ENCODE measurements around the gene MID1IP1. TPM values are rescaled to one million over a fixed set of nuclear protein-coding genes. Genes with fewer than 3 reads are reported as not detected.
A peak's percentile ranks its signal among the peaks of the same experiment; 100 is the strongest.

The MID1IP1 gene
- total and polyA plus RNA-seq, 2 of the 13 experiments (the other 11 are each of a cell fraction or from before 2014, with no cell fraction given) = 35.7 to 36.1 TPM

GRCh38 chrX:38804682-38805431, 3.6 kb downstream of the MID1IP1 start (continued):
- no peak for TF ChIP-seq ZNF33B (CRISPR knock-in tag; IDR thresholded peaks at IDR 0.05)
- TF ChIP-seq ATF3 (CRISPR knock-in tag; IDR thresholded peaks at IDR 0.05) = no peak
- TF ChIP-seq, protein P1, sequence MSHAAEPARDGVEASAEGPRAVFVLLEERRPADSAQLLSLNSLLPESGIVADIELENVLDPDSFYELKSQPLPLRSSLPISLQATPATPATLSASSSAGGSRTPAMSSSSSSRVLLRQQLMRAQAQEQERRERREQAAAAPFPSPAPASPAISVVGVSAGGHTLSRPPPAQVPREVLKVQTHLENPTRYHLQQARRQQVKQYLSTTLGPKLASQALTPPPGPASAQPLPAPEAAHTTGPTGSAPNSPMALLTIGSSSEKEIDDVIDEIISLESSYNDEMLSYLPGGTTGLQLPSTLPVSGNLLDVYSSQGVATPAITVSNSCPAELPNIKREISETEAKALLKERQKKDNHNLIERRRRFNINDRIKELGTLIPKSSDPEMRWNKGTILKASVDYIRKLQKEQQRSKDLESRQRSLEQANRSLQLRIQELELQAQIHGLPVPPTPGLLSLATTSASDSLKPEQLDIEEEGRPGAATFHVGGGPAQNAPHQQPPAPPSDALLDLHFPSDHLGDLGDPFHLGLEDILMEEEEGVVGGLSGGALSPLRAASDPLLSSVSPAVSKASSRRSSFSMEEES (CRISPR knock-in tag; IDR thresholded peaks at IDR 0.05) = no peak
- TF ChIP-seq ZNF549 (CRISPR knock-in tag; IDR thresholded peaks at IDR 0.05) = no peak
- TF ChIP-seq, protein P2, sequence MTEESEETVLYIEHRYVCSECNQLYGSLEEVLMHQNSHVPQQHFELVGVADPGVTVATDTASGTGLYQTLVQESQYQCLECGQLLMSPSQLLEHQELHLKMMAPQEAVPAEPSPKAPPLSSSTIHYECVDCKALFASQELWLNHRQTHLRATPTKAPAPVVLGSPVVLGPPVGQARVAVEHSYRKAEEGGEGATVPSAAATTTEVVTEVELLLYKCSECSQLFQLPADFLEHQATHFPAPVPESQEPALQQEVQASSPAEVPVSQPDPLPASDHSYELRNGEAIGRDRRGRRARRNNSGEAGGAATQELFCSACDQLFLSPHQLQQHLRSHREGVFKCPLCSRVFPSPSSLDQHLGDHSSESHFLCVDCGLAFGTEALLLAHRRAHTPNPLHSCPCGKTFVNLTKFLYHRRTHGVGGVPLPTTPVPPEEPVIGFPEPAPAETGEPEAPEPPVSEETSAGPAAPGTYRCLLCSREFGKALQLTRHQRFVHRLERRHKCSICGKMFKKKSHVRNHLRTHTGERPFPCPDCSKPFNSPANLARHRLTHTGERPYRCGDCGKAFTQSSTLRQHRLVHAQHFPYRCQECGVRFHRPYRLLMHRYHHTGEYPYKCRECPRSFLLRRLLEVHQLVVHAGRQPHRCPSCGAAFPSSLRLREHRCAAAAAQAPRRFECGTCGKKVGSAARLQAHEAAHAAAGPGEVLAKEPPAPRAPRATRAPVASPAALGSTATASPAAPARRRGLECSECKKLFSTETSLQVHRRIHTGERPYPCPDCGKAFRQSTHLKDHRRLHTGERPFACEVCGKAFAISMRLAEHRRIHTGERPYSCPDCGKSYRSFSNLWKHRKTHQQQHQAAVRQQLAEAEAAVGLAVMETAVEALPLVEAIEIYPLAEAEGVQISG (CRISPR knock-in tag; IDR thresholded peaks at IDR 0.05) = no peak
- no peak for TF ChIP-seq ZMYM4 (CRISPR knock-in tag; IDR thresholded peaks at IDR 0.05)
- no peak for TF ChIP-seq IRF2 (CRISPR knock-in tag; IDR thresholded peaks at IDR 0.05)
- 0 out of 4 replicates have a peak, but pooled peaks of 1 of the 2 experiments have one; percentile 4 for TF ChIP-seq HMGXB4 (CRISPR knock-in tag; IDR thresholded peaks at IDR 0.05; ENCODE audit: borderline replicate concordance in 1 of 2, low read depth in 1 of 2)
- no peak for TF ChIP-seq JDP2 (CRISPR knock-in tag; IDR thresholded peaks at IDR 0.05; ENCODE audit: borderline replicate concordance)
- TF ChIP-seq HOXA7 (CRISPR knock-in tag; IDR thresholded peaks at IDR 0.05) = no peak
- no peak for TF ChIP-seq HDAC2 (CRISPR knock-in tag; IDR thresholded peaks at IDR 0.05)
- no peak for TF ChIP-seq CHD2 (IDR thresholded peaks at IDR 0.05; ENCODE audit: low read depth, low read length)
- TF ChIP-seq ZNF720 (CRISPR knock-in tag; IDR thresholded peaks at IDR 0.05) = no peak
- TF ChIP-seq ATRX (CRISPR knock-in tag; IDR thresholded peaks at IDR 0.05; ENCODE audit: borderline replicate concordance) = no peak
- TF ChIP-seq, protein P3, sequence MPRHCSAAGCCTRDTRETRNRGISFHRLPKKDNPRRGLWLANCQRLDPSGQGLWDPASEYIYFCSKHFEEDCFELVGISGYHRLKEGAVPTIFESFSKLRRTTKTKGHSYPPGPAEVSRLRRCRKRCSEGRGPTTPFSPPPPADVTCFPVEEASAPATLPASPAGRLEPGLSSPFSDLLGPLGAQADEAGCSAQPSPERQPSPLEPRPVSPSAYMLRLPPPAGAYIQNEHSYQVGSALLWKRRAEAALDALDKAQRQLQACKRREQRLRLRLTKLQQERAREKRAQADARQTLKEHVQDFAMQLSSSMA (CRISPR knock-in tag; IDR thresholded peaks at IDR 0.05) = no peak
- TF ChIP-seq, protein P4, sequence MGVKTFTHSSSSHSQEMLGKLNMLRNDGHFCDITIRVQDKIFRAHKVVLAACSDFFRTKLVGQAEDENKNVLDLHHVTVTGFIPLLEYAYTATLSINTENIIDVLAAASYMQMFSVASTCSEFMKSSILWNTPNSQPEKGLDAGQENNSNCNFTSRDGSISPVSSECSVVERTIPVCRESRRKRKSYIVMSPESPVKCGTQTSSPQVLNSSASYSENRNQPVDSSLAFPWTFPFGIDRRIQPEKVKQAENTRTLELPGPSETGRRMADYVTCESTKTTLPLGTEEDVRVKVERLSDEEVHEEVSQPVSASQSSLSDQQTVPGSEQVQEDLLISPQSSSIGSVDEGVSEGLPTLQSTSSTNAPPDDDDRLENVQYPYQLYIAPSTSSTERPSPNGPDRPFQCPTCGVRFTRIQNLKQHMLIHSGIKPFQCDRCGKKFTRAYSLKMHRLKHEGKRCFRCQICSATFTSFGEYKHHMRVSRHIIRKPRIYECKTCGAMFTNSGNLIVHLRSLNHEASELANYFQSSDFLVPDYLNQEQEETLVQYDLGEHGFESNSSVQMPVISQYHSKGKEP (CRISPR knock-in tag; IDR thresholded peaks at IDR 0.05) = no peak
- TF ChIP-seq PHF5A (CRISPR knock-in tag; IDR thresholded peaks at IDR 0.05; ENCODE audit: low read depth, unreplicated experiment) = no peak
- no peak for TF ChIP-seq THAP11 (CRISPR knock-in tag; IDR thresholded peaks at IDR 0.05)
- TF ChIP-seq IRF1 (CRISPR knock-in tag; IDR thresholded peaks at IDR 0.05; ENCODE audit: low read depth) = no peak
- no peak for TF ChIP-seq ZNF274 (CRISPR knock-in tag; IDR thresholded peaks at IDR 0.05)
